Measurements from ENCODE around the gene ARHGEF16. TPM values are rescaled to one million over a fixed set of nuclear protein-coding genes. Genes with fewer than 3 reads are reported as not detected.
A peak's percentile ranks its signal among the peaks of the same experiment; 100 is the strongest.

ARHGEF16 gene
- total RNA-seq, 2 experiments from 2014 or later, result 0.17 to 0.24 TPM

- H3K4me3 Mint-ChIP-seq, result no peak overlapping the region
- H3K4me1 Mint-ChIP-seq (ENCODE audit: low read depth), result peaks cover 5% of the 10 kb centered on the region
- intact Hi-C loops (cut with micrococcal nuclease), result loop anchor here (1.0 to 5.0 kb wide), 3 partner anchors 41 to 233 kb away; no protein-coding TSS in a partner anchor
- ChIA-PET CTCF (interaction anchor here (0.6 to 1.9 kb wide), 18 partner anchors 11 to 233 kb away, joined by 3 to 43 read pairs (median 4); no protein-coding TSS in a partner anchor), POLR2A (no interaction called here)
- peaks cover 4% of the 10 kb centered on the region for H3K36me3 Mint-ChIP-seq
- H3K9me3 Mint-ChIP-seq, result peaks cover 17% of the 10 kb centered on the region
- no peak overlapping the region for H3K27ac Mint-ChIP-seq
- peak; percentile 88 for DNase-seq
- no peaks in the 10 kb centered on the region for H3K27me3 Mint-ChIP-seq
Measured at GRCh38 chr1:3491291-3492246, 37.1 kb downstream of the ARHGEF16 start.

- CTCF ChIA-PET, result interaction anchor here (0.5 to 1.1 kb wide), 7 partner anchors 26 to 389 kb away, joined by 3 to 8 read pairs (median 3); no protein-coding TSS in a partner anchor
- peaks cover 15% of the 10 kb centered on the region for H3K9me3 Mint-ChIP-seq
- POLR2A ChIA-PET, result no interaction called here
- peaks cover 5% of the 10 kb centered on the region for H3K4me1 Mint-ChIP-seq (ENCODE audit: low read depth)
- H3K4me3 Mint-ChIP-seq, result no peak overlapping the region
- H3K27ac Mint-ChIP-seq, result no peak overlapping the region
- peaks cover 4% of the 10 kb centered on the region for H3K36me3 Mint-ChIP-seq
- intact Hi-C loops (cut with micrococcal nuclease), result loop anchor here (5.0 kb wide), 1 partner anchor 40 kb away; no protein-coding TSS in a partner anchor
- DNase-seq, result no peak
- H3K27me3 Mint-ChIP-seq, result no peaks in the 10 kb centered on the region
Measured at GRCh38 chr1:3492545-3493246, 38.2 kb downstream of the ARHGEF16 start.

DNA sequence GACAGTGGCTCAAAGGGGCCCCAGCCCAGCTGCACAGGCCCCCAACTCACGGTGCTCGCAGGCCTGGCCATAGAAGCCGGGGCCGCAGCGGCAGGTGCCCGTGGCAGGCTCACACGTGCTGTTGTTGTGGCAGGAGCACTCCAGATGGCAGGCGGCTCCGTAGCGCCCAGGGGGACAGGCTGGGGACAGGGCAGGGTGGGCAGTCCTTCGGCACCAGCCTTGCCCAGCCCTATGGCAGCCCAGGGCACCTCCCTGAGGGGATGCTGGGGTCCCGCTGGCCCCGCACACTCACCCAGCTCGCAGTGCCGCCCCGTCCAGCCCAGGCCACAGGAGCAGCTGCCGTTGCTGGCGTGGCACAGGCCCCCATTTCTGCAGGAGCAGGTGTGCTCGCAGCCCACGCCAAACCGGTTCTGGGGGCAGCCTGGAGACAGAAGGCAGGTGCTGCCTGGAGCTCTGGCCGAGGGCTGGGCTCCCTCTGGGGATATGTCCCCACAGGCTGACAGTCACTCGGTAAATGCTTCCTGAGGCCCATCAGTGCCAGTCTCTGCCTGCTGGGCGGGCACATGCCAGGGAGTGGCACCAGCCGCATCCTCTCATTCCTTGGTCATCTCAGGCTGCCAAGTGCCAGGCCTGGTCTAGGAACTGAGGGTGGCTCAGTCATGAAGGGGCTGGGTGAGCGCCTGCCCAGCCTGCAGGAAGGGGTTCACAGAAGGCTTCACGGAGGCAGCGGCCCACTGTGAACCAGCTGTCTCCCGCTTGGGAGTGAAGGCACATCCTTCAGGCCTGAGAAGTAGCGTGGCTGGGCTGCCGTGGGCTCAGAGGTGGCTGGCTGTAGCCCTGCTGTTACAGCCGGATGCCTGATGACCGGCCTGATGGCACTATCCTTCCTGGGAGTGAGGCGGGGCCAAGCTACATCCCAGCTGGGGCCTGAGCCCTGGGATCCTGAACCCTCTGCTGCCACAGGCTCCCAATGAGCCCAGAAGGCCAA, 40.1 kb downstream of the ARHGEF16 start:
- Mint-ChIP-seq H3K27me3 (no peaks in the 10 kb centered on the region), H3K9me3 (no peaks in the 10 kb centered on the region), H3K36me3 (no peaks in the 10 kb centered on the region), H3K27ac (no peak overlapping the region), H3K4me1 (ENCODE audit: low read depth) (peaks cover 5% of the 10 kb centered on the region), H3K4me3 (no peak overlapping the region)
- ChIA-PET CTCF (no interaction called here), POLR2A (no interaction called here)
- intact Hi-C loops (cut with micrococcal nuclease), result loop anchor here (5.0 kb wide), 1 partner anchor 38 kb away; no protein-coding TSS in a partner anchor
- no peak for DNase-seq

GRCh38 chr1:3495776-3496745, 41.6 kb downstream of the ARHGEF16 start:
- CTCF ChIA-PET, result no interaction called here
- no peaks in the 10 kb centered on the region for H3K36me3 Mint-ChIP-seq
- H3K27me3 Mint-ChIP-seq, result no peaks in the 10 kb centered on the region
- H3K4me3 Mint-ChIP-seq, result no peak overlapping the region
- H3K27ac Mint-ChIP-seq, result no peak overlapping the region
- no peaks in the 10 kb centered on the region for H3K9me3 Mint-ChIP-seq
- no peak for DNase-seq
- intact Hi-C loops (cut with micrococcal nuclease), result no loop called here
- POLR2A ChIA-PET, result no interaction called here
- peaks cover 4% of the 10 kb centered on the region for H3K4me1 Mint-ChIP-seq (ENCODE audit: low read depth)

- POLR2A ChIA-PET, result no interaction called here
- no peak for DNase-seq
- Mint-ChIP-seq H3K27me3 (no peaks in the 10 kb centered on the region), H3K9me3 (no peaks in the 10 kb centered on the region), H3K4me1 (ENCODE audit: low read depth) (no peaks in the 10 kb centered on the region), H3K27ac (no peak overlapping the region), H3K36me3 (no peaks in the 10 kb centered on the region), H3K4me3 (no peak overlapping the region)
- intact Hi-C loops (cut with micrococcal nuclease), result no loop called here
- CTCF ChIA-PET, result no interaction called here
Measured at GRCh38 chr1:3496916-3497315, 42.5 kb downstream of the ARHGEF16 start.

- DNase-seq, result no peak
- ChIA-PET CTCF (no interaction called here), POLR2A (no interaction called here)
- no peaks in the 10 kb centered on the region for H3K36me3 Mint-ChIP-seq
- no peak overlapping the region for H3K27ac Mint-ChIP-seq
- no peaks in the 10 kb centered on the region for H3K27me3 Mint-ChIP-seq
- H3K4me3 Mint-ChIP-seq, result no peak overlapping the region
- intact Hi-C loops (cut with micrococcal nuclease), result no loop called here
- H3K4me1 Mint-ChIP-seq (ENCODE audit: low read depth), result no peaks in the 10 kb centered on the region
- H3K9me3 Mint-ChIP-seq, result no peaks in the 10 kb centered on the region
Measured at GRCh38 chr1:3497521-3497920, 43.1 kb downstream of the ARHGEF16 start.

- ChIA-PET CTCF (no interaction called here), POLR2A (no interaction called here)
- no peaks in the 10 kb centered on the region for H3K9me3 Mint-ChIP-seq
- intact Hi-C loops (cut with micrococcal nuclease), result no loop called here
- H3K4me3 Mint-ChIP-seq, result no peak overlapping the region
- no peaks in the 10 kb centered on the region for H3K4me1 Mint-ChIP-seq (ENCODE audit: low read depth)
- no peaks in the 10 kb centered on the region for H3K27me3 Mint-ChIP-seq
- H3K36me3 Mint-ChIP-seq, result no peaks in the 10 kb centered on the region
- no peak for DNase-seq
- no peak overlapping the region for H3K27ac Mint-ChIP-seq
Measured at GRCh38 chr1:3498246-3498930, 43.9 kb downstream of the ARHGEF16 start.

DNA sequence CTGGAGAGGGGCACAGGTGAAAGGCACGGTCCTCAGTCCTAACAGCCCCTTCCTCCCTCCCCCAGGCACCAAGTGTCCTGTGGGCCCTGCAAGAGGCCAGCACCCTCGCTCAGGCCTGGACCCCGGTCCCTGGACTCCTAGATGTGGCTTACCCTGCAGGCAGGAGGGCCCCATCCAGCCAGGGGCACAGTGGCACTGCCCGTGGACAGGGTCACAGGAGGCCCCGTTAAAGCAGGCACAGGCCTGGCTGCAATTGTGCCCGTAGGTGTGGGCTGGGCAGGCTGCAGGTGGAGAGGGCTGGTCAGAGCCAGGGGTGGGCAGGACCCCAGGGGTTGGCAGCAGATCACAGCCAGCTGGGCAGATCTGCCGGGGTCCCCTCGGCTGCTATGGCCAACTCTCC, 44.5 kb downstream of the ARHGEF16 start:
- no peaks in the 10 kb centered on the region for H3K27me3 Mint-ChIP-seq
- intact Hi-C loops (cut with micrococcal nuclease), result no loop called here
- no peaks in the 10 kb centered on the region for H3K9me3 Mint-ChIP-seq
- no peak overlapping the region for H3K4me3 Mint-ChIP-seq
- H3K36me3 Mint-ChIP-seq, result no peaks in the 10 kb centered on the region
- no peak for DNase-seq
- no peaks in the 10 kb centered on the region for H3K4me1 Mint-ChIP-seq (ENCODE audit: low read depth)
- no peak overlapping the region for H3K27ac Mint-ChIP-seq
- ChIA-PET POLR2A (no interaction called here), CTCF (no interaction called here)

DNA sequence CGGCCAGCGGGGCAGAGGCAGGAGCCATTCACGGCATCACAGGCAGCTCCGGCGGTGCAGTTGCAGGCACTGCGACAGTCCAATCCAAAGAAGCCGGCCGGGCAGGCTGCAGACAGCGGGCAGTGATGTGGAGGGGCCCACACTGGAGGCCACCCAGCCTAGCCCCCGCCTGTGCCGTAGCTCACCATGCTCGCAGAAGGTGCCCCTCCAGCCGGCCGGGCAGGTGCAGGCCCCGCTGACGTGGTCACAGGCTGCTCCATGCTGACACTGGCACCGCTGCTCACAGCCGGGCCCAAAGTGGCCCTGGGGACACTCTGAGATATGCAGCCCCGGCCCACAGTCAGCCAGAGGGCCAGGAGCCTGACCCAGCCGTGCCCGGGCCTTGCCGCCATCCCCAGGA, 45.1 kb downstream of the ARHGEF16 start:
- DNase-seq, result no peak
- no peak overlapping the region for H3K4me3 Mint-ChIP-seq
- CTCF ChIA-PET, result no interaction called here
- POLR2A ChIA-PET, result no interaction called here
- intact Hi-C loops (cut with micrococcal nuclease), result no loop called here
- no peaks in the 10 kb centered on the region for H3K9me3 Mint-ChIP-seq
- no peaks in the 10 kb centered on the region for H3K27me3 Mint-ChIP-seq
- H3K27ac Mint-ChIP-seq, result no peak overlapping the region
- no peaks in the 10 kb centered on the region for H3K36me3 Mint-ChIP-seq
- no peaks in the 10 kb centered on the region for H3K4me1 Mint-ChIP-seq (ENCODE audit: low read depth)

- Mint-ChIP-seq H3K4me1 (ENCODE audit: low read depth) (no peaks in the 10 kb centered on the region), H3K36me3 (no peaks in the 10 kb centered on the region), H3K9me3 (no peaks in the 10 kb centered on the region), H3K27me3 (no peaks in the 10 kb centered on the region), H3K4me3 (no peak overlapping the region), H3K27ac (no peak overlapping the region)
- ChIA-PET POLR2A (no interaction called here), CTCF (no interaction called here)
- DNase-seq, result no peak
- intact Hi-C loops (cut with micrococcal nuclease), result no loop called here
Measured at GRCh38 chr1:3500265-3500835, 45.9 kb downstream of the ARHGEF16 start.
